D721Med (cell line): Measurements from ENCODE around the gene TRHDE.

ENCODE experiments used
- DNase-seq: peaks from one replicate; pipeline ENCODE4 v3.0.0; 2011; ENCODE audit warnings: low spot score; ENCODE audit not compliant: insufficient read length
- FAIRE-seq: peaks from 2 replicates; lab custom pipeline; 2011; peaks lifted over from hg19 to GRCh38; lab: Jason Lieb, UNC
- TF ChIP-seq, protein P1 (sequence below): IDR thresholded peaks from 2 replicates; pipeline ENCODE4 v1.5.1; 2012; ENCODE audit warnings: mild to moderate bottlenecking, control low read depth; ENCODE audit not compliant: insufficient read depth; ENCODE audit errors: missing control alignments

TRHDE gene

DNA sequence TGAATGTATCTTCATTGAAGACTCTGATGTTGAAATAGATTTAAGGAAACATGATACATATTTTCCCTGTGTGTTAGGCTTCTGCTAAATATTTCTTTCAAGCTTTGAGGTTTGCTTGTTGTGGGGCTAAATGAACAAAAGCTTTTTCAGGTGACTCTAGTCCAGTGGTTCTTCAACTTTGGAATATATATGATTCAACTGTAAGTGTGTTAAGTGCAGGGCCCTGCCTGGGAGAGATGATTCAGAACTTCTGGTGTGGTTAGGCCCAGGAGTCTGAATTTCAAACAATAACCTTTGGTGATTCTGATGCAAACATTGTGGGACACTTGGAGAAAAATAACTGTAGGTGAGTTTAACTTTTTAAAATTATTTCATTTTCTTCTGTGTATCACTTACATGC, 93.0 kb downstream of the TRHDE start:
- TF ChIP-seq, protein P1, sequence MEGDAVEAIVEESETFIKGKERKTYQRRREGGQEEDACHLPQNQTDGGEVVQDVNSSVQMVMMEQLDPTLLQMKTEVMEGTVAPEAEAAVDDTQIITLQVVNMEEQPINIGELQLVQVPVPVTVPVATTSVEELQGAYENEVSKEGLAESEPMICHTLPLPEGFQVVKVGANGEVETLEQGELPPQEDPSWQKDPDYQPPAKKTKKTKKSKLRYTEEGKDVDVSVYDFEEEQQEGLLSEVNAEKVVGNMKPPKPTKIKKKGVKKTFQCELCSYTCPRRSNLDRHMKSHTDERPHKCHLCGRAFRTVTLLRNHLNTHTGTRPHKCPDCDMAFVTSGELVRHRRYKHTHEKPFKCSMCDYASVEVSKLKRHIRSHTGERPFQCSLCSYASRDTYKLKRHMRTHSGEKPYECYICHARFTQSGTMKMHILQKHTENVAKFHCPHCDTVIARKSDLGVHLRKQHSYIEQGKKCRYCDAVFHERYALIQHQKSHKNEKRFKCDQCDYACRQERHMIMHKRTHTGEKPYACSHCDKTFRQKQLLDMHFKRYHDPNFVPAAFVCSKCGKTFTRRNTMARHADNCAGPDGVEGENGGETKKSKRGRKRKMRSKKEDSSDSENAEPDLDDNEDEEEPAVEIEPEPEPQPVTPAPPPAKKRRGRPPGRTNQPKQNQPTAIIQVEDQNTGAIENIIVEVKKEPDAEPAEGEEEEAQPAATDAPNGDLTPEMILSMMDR = no peak
- FAIRE-seq (no peak), DNase-seq (no peak)

DNA sequence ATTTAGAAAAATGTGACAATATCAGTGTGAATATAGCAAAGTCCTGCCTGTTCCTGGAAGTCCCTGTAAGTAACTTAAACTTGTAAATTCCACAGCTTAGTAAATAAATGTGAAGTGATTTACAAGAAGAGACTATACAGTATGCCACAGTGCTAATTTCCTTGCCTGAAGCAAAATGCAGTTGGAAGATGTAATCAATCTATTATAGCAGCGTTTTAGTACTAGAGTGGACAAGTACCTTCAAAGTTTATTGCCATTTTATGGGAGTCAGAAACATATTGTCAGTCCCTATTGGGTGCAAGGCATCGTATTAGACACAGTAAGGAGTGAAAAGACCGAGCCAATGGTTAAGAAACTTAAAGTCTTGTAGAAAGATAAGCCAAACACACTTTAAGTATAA, 94.1 kb downstream of the TRHDE start:
- TF ChIP-seq, protein P1 = no peak
- FAIRE-seq (no peak), DNase-seq (no peak)

DNA sequence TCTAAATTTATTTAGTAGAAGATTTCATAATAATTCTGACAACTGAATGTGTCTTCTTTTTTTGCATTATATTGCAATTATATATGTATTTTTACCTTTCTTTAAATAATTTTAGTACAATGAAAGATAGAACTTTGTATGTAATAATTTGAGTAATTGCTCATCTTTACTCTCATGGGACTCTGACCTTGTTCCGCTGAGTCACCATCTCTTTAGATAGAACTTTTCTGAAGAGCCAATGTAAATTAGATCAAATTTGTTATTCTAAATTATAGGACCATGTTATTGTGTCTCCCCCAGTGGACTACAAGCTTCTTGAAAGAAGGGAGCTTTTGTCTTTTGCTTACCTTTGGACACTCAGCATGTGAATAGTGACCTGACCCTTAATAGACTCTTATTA, 96.1 kb downstream of the TRHDE start:
- no peak for FAIRE-seq
- TF ChIP-seq, protein P1 = no peak

DNA sequence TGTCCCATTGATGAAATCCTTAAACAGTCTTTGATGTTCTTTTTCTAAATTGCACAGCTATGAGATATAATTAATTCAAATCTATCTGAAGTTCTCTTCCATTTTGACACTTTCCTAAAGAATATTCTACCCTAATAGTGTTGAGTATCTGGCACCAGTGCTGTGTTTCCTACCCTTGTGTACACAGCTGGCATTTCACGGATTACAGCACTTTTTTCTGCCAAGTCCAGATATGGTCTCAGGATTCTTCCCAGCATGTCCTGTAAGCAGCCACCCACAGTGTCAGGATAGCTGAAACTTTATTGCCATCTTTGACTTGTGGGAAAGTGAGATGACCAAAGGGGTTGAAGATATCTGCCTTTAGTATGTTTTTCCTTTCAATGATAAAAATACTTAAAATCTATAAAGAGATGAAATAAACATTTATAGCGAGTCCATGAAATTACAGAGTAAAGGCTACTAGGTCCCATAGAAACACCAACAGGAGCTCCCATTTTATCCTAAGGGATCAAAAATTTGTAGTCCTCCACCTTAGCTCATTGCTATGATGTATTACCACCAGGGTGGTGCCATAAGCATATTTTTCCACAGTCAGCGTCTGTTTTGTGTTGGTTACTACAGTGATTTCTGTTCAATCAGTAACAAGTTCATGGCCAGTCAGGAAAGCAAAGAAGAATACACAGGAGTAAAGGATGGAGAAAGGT, 96.7 kb downstream of the TRHDE start:
- FAIRE-seq (no peak), DNase-seq (no peak)
- TF ChIP-seq, protein P1 = no peak

More for the DNA sequence above, 96.1 kb downstream of the TRHDE start:
- no peak for DNase-seq

DNA sequence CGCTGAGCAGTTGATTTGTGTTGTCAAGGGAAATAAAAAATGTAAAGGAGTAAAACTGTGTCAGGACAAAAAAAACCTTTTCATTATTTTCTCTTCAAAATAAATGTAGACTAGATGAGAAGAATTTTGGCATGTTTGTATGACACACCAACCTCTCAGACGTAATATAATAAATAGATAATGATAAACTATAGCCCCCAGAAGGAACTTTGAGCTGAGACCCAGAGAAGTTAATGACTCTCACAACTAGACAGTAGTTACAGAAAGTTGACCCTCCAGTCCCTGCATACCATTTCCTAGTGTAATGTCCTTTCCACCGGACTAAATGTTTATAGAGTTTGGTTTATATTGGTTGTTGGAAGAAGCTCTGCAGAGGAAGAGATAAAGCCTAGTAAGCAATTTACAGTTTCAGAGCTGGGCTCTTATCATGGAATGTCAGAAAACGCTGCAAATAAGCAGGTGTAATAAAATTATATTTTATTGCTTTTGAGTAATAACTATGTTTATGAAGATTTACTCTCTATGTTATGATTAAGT, 97.3 kb downstream of the TRHDE start:
- TF ChIP-seq, protein P1 = no peak
- FAIRE-seq (no peak), DNase-seq (no peak)

DNA sequence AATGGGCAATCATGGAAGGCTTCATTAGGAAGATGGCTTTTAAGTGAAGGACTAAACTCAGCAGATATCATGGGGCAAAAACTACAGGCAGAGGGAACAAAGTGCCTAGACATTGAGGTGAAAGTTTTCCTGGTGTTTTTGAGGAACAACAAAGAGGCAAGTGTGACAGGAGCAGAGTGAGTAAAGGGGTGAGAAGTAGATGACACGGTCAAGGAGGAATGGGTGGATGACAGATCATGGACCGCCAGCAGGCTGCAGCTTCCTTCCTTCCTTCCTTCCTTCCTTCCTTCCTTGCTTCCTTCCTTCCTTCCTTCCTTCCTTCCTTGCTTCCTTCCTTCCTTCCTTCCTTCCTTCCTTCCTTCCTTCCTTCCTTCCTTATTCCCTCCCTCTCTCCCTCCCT, 108.3 kb downstream of the TRHDE start:
- FAIRE-seq (no peak), DNase-seq (no peak)
- TF ChIP-seq, protein P1 = no peak

DNA sequence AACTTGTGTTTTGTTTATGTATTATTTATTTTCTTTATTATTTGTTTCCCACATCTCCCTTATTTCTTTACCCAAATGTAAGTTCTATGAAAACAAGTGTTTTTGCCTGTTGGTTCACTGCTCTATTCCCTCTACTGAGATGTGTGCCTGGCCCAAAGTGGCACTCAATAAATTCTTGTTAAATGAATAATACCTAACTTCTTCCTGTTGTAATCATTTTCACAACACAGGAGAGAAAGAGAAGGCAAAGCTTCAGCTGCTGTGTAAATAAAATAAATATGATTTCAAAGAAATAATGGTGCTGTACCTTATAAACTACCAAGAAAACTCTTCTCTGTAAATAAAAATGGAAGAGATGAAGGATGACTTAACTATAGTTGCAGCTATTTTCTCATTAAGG, 116.2 kb downstream of the TRHDE start:
- DNase-seq (no peak), FAIRE-seq (no peak)
- TF ChIP-seq, protein P1 = no peak
